Testis (tissue), 2 donors: ENCODE data around the gene ZP4.

Experiments
- POLR2A ChIP-seq: fragments of 450-650 bp; IDR thresholded peaks from one replicate; pipeline ENCODE4 v1.6.1; 2017; ENCODE audit warnings: antibody characterized with exemption, mild to moderate bottlenecking, moderate library complexity
- TF ChIP-seq, protein P1 (sequence below), 3 experiments: fragments of 450-650 bp in 2 of 3; fragments of 200-600 bp in 1 of 3; sonication (generic) in 1 of 3; IDR thresholded peaks; one replicate each; pipeline ENCODE4 v1.5.1; 2016 to 2019; ENCODE audit warnings: antibody characterized with exemption in 3 of 3, mild to moderate bottlenecking in 2 of 3, moderate library complexity in 1 of 3

- TF ChIP-seq, protein P1, sequence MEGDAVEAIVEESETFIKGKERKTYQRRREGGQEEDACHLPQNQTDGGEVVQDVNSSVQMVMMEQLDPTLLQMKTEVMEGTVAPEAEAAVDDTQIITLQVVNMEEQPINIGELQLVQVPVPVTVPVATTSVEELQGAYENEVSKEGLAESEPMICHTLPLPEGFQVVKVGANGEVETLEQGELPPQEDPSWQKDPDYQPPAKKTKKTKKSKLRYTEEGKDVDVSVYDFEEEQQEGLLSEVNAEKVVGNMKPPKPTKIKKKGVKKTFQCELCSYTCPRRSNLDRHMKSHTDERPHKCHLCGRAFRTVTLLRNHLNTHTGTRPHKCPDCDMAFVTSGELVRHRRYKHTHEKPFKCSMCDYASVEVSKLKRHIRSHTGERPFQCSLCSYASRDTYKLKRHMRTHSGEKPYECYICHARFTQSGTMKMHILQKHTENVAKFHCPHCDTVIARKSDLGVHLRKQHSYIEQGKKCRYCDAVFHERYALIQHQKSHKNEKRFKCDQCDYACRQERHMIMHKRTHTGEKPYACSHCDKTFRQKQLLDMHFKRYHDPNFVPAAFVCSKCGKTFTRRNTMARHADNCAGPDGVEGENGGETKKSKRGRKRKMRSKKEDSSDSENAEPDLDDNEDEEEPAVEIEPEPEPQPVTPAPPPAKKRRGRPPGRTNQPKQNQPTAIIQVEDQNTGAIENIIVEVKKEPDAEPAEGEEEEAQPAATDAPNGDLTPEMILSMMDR (IDR thresholded peaks at IDR 0.05), result no peak
- TF ChIP-seq POLR2A, result no peak
Observed at GRCh38 chr1:237841485-237841884, 49.2 kb downstream of the ZP4 start.
